MG63 (cell line): Measurements from ENCODE around the gene CACNG1. TPM values are rescaled to one million over a fixed set of nuclear protein-coding genes. Genes with fewer than 3 reads are reported as not detected.

ENCODE experiments used
- DNase-seq: peaks from one replicate; pipeline ENCODE4 v3.0.0-alpha.2; 2020
- H3K27me3 ChIP-seq: fragments of 250-450 bp; sonication (Bioruptor Pico); 2 replicates; pipeline ENCODE4 v1.5.1; 2020; ENCODE audit warnings: mild to moderate bottlenecking, moderate library complexity
- H3K36me3 ChIP-seq: fragments of 250-450 bp; sonication (Bioruptor Pico); 2 replicates; pipeline ENCODE4 v1.5.1; 2020; ENCODE audit warnings: mild to moderate bottlenecking, moderate library complexity
- H3K4me3 ChIP-seq: fragments of 250-450 bp; sonication (Bioruptor Pico); 2 replicates; pipeline ENCODE4 v1.5.1; 2020; ENCODE audit warnings: mild to moderate bottlenecking, moderate library complexity
- H3K9me3 ChIP-seq: fragments of 250-450 bp; sonication (Bioruptor Pico); 2 replicates; pipeline ENCODE4 v1.5.1; 2020; ENCODE audit warnings: mild to moderate bottlenecking, moderate library complexity
- total RNA-seq: library from RNA; depleted of rRNA; stranded (reverse); fragments of >200 nt; shearing (Covaris generic); gene quantifications from 2 replicates; pipeline ENCODE4 v1.2.3, GENCODE V29; 2014; ENCODE audit warnings: low replicate concordance; rRNA removed

CACNG1 gene, protein sequence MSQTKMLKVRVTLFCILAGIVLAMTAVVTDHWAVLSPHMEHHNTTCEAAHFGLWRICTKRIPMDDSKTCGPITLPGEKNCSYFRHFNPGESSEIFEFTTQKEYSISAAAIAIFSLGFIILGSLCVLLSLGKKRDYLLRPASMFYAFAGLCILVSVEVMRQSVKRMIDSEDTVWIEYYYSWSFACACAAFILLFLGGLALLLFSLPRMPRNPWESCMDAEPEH
- total RNA-seq, result not detected in 2 replicates

DNA sequence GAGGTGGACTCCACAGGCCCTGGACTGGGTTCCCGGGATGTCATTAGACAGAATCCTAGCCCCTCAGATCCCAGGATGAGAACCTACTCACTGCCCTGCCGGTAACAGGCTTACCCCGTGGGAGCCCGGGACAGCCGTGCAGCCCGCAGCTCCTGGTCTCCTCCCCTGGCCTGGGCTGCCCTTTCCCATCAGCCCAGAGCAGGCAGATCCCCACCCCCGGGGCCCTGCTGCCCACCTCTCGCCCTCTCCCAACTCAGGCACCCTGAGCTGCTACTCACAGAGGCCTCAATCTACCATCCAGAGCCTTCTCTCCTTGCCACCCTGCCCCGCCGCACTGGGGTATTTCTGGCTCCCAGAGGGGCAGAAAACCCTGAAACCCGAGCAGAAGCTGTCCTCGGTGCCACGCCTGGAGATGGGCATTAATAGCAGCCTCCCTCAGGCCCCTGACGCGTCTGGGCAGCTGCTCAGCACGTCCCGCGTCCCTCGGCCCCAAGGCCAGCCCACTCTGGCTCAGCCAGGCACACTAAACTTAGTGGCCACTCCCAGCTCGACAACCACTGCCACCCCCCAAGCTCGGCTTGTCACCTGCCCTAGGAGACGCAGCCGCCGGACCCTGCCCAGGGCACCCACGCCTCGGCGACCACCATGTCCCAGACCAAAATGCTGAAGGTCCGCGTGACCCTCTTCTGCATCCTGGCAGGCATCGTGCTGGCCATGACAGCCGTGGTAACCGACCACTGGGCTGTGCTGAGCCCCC, at the start of gene CACNG1:
Gene CACNG1 (plus strand): TSS at position 539 of the 757 bp plus-strand sequence. CDS start 107 bp downstream, at position 646.
- Histone ChIP-seq H3K4me3 (no peak within 1 kb of the TSS), H3K36me3 (no peaks in the 10 kb centered on the region), H3K27me3 (no peaks in the 10 kb centered on the region; the same call in 1 of the 2 replicates), H3K9me3 (peaks cover 13% of the 10 kb centered on the region)
- no peak for DNase-seq

DNA sequence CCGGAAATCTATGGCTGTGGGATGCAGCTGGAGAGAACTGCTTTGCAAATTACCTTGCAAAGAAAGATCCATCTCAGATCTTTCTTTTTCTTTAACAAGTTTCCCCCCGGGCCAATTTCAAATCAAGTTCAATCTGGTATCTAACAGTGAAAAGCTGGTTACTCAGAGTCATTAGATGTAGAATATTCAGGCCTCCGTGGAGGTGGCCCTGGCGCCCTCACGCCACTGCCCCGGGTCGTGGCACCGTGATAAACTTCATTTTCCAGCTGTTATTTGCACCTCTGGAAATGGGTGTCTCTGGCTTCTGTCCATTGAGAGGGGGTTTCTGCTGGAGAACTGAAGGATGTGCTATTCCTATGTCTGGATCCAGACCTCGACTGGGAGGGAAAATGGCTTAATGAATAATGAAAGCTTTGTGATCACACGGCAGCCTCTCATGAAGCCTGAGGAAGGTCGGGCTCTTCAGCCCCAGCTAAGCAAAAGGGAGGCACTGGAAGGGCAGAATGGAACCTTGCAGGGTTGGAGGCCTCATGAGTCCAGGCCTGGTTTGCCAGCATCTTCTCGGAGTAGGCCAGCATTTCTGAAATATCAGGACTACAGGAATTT, 49.3 kb upstream of the CACNG1 start:
- no peak overlapping the region for H3K4me3 ChIP-seq
- no peaks in the 10 kb centered on the region for H3K27me3 ChIP-seq
- no peak for DNase-seq
- no peaks in the 10 kb centered on the region for H3K36me3 ChIP-seq
- no peaks in the 10 kb centered on the region for H3K9me3 ChIP-seq

DNA sequence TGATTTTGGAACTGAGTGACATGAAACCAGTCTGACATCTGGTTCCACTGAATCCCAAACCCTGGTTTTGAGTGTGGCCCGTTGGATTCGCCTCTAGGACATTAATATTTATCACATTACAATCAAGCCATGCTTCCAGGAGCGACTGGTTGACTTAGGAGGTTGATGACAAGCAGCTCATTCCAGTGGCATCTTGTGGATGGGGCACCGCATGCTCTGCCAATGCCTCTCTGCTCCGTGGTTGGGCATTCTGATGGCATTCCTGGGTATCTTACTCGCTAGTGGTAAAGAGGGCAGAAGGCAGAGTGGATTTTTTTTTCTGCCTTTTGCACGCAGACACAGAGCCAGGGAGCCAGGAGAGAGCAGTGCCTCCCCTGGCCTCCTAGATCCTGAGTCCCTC, 48.4 kb upstream of the CACNG1 start:
- Histone ChIP-seq H3K36me3 (no peaks in the 10 kb centered on the region), H3K9me3 (no peaks in the 10 kb centered on the region), H3K4me3 (no peak overlapping the region), H3K27me3 (no peaks in the 10 kb centered on the region; the same call in 1 of the 2 replicates)
- DNase-seq, result peak; percentile 51

DNA sequence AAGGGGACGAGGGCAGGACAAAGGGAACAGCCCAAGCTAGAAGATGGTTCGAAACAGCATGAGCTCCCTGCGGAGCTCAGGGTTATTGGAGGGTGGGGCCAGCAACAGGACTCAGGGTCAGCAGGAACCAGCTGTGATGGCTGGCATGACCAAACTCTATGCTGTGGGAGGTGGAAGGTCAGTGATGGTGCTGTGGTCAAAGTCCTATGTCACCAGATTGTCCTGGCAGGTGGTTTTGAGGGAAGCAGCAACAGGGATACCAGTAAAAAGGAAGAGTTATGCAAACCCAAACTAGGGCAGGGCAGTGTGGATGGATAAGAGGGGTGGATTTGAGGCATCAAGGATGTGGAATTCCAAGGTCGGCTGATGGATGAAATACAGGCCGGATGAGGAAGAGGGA, 47.4 kb upstream of the CACNG1 start:
- no peaks in the 10 kb centered on the region; the same call in 1 of the 2 replicates for H3K27me3 ChIP-seq
- no peaks in the 10 kb centered on the region for H3K9me3 ChIP-seq
- no peak for DNase-seq
- H3K4me3 ChIP-seq, result no peak overlapping the region
- no peaks in the 10 kb centered on the region for H3K36me3 ChIP-seq

DNA sequence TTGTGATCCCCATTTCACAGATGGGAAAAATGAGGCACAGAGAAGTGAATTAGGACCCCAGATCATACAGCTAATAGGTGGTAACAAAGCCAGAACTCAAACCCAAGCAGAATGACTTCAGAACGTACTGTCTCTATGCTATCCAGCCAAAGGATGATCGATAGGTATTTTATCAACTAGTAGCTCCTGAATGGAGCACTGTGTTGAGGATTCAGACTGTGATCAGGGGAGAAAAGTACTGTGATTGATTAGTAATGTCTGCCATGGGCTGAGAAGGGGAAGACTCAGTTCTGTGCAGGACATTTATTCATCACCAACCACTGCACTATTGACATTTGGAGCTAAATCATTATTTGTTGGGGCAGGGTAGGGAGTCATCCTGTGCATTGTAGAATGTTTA, 41.1 kb upstream of the CACNG1 start:
- H3K36me3 ChIP-seq, result no peaks in the 10 kb centered on the region
- no peaks in the 10 kb centered on the region for H3K9me3 ChIP-seq
- H3K27me3 ChIP-seq, result peaks cover 8% of the 10 kb centered on the region
- DNase-seq, result no peak
- no peak overlapping the region for H3K4me3 ChIP-seq

DNA sequence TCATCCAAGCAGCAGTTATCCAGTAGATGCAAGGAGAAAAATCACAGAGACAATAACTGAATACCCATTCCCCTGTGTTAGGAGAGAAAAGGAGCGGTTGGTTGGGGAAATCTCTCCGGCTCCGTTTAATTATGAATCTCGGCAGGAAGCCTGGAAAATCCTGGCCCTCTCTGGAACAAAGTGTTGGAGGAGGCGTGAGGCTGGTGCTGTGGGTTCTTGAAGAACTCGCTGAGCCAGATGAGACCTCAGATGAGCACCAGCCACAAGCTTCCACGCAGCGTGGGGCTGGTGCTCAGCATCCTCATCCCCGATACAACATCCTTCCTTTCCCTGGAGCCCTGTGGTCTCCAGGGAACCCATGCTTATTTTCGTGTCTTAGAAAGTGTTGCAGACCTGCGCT, 40.2 kb upstream of the CACNG1 start:
- no peak for DNase-seq
- Histone ChIP-seq H3K27me3 (peaks cover 8% of the 10 kb centered on the region), H3K9me3 (no peaks in the 10 kb centered on the region)

DNA sequence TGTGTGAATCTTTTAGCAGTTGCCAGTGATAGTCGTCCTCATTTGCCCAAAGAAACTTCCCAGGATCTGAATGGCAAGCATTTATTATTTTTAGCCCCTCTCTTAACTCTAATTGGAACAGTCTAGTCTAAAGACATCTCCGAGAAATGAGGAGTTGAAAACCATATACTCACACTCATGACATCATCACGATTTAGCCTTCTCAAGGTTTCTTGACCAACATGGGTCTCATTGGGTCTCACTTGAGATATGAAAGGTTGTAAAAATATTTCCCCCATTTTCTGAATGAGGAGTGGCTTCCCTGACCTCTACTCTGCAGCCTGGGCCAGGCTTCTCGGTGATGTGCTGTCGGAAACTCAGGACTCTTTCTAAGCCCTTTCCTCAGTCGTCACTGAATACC, 37.1 kb upstream of the CACNG1 start:
- no peak for DNase-seq
- Histone ChIP-seq H3K4me3 (no peak overlapping the region), H3K27me3 (peaks cover 10% of the 10 kb centered on the region; the same call in 1 of the 2 replicates), H3K36me3 (no peaks in the 10 kb centered on the region), H3K9me3 (no peaks in the 10 kb centered on the region)

More for the DNA sequence above, 40.2 kb upstream of the CACNG1 start:
- Histone ChIP-seq H3K4me3 (no peak overlapping the region), H3K36me3 (no peaks in the 10 kb centered on the region)

DNA sequence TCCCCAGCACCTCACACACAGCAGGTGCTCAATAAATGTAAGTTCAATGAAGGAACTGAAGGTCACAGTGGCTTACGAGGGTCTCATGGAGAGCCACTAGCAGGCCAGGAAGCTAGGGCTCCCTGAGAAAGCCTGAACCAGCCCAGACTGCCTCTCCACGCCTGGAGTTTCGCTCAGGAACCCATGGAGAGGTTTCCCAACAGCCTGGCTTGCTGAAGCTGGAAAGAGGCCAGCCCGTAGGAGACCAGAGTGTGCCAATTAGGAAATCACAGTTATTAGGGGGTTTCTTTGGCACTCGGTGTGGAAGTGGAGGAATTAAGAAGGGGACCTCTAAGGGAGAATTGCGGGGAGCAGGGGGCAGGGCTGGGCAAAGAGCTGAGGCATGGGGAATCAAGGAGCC, 36.3 kb upstream of the CACNG1 start:
- Histone ChIP-seq H3K36me3 (no peaks in the 10 kb centered on the region), H3K9me3 (no peaks in the 10 kb centered on the region), H3K27me3 (peaks cover 10% of the 10 kb centered on the region; the same call in 1 of the 2 replicates), H3K4me3 (no peak overlapping the region)
- no peak for DNase-seq

DNA sequence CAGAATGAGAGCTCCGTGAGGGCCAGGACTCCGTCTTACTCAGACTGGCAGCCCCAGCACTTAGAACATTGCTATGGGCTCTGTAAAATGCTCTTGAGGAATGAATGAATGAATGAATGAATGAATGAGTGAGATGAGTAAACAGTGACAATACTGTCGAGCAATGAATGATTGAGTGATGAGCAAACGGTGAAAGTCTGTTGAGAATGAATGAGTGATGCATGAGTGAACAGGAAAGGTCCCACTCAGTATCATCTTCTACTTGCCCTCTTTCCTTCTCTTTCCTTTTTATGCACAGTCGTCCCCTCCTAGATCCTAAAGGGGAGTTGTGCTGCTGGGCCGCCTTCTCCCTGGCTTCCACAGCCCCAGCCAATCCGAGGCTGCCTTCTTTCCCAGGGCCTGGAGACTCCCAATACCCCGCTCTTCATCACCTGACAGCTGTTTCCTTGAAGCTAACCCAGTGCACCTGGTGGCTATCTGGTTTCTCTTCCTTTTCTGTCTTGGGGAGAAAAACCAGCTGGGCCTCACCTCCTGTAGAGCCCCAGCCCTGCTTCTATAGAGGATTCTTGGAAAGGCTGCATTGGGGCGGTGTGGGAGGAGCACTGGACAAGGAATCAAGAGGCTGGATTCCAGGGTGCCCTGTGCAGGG, 32.7 kb upstream of the CACNG1 start:
- H3K9me3 ChIP-seq, result no peaks in the 10 kb centered on the region
- H3K36me3 ChIP-seq, result no peaks in the 10 kb centered on the region
- no peak for DNase-seq
- peaks cover 2% of the 10 kb centered on the region; the same call in 1 of the 2 replicates for H3K27me3 ChIP-seq
- H3K4me3 ChIP-seq, result no peak overlapping the region

DNA sequence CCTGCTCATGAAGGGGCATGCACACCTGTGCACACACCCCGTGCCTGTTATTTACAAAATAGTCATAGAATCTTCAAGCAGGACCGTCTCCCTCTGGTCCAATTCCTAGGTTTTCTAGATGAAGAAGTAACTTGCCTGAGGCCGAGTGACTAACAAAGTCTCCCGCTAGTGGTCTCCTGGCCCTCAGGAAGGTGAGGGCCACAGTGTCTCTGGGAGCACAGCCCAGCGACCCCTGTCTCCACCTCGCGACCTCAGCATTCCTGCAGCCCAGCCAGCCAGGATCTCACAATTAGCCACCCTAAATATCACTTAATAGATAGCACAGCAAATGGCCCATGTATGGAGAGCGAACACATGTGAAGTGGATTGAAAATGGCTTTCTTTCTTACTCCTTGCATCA, 30.5 kb upstream of the CACNG1 start:
- no peak for DNase-seq
- Histone ChIP-seq H3K27me3 (peaks cover 2% of the 10 kb centered on the region; the same call in 1 of the 2 replicates), H3K9me3 (no peaks in the 10 kb centered on the region), H3K4me3 (no peak overlapping the region), H3K36me3 (no peaks in the 10 kb centered on the region)

DNA sequence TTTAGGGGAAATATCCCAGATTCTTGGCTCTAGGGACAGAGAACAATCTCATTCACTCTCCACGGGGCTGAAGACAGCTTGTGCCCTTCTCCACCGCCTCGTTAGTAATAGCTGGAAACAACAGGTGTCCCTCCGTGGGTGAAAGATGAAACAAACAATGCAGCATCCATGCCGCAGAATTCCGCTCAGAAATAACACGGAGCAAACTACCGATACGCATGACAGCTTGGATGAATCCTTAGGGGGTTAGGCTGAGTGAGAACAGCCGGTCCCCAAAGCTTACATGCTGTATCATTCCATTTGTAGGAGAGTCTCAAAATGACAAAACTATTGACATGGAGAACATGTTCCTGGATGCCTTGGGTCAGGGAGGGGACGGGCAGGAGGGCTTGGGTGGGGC, 29.4 kb upstream of the CACNG1 start:
- no peaks in the 10 kb centered on the region for H3K36me3 ChIP-seq

DNA sequence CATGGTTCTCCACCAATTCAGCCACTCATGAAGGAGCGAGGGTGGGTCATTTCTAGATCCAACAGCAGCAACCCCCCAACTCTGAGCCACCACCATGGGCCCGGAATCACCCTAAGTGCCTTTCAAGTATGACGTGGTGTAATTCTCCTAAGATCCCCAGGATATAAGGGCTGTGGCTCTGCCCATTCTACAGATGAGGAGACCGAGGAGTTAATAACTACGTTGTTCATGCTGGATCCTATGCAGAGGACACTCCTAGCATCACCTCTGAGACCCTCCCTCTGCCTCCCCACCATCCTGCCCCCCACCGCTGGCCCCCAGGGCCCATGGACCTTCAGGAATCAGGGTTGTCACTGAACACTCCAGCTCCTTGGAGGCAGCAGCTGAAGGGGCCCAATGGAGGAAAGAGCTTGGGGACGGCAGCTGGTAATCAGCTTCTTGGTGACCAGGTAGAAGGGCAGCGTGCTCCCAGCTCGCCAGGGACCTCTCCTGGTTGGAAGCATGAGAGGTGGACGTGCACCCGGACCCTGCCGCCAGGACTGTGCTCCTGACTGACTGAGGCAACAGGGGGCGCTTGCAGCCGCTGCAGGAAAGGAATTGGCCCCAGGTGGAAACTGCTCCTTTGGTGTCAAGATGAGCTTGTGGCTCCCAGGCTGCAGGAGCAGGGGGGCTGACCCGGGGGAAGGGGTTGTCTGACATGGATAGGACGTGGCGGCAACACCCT, 28.2 kb upstream of the CACNG1 start:
- Histone ChIP-seq H3K4me3 (no peak overlapping the region), H3K36me3 (no peaks in the 10 kb centered on the region), H3K27me3 (0 out of 2 replicates have a peak, but pooled peaks cover 2% of the 10 kb centered on the region), H3K9me3 (no peaks in the 10 kb centered on the region)
- DNase-seq, result no peak

More for the DNA sequence above, 29.4 kb upstream of the CACNG1 start:
- DNase-seq, result no peak
- Histone ChIP-seq H3K27me3 (0 out of 2 replicates have a peak, but pooled peaks cover 2% of the 10 kb centered on the region), H3K9me3 (no peaks in the 10 kb centered on the region), H3K4me3 (no peak overlapping the region)

DNA sequence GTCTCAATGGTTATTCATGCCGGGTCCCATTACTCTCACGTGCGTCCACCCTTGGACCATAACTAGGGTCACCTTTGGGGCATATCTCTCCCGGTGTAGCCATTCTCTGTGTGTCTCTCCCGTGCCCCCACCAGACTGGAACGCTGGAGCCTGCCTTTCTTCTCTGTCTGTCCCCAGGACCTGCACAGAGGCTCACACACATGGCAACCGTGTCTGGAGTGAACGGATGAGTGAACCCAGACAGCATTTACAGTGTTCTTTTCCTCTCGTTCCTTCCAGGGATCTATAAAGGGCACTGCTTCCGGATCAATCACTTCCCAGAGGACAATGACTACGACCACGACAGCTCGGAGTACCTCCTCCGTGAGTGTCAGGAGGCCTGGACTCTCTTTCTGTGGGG, 26.4 kb upstream of the CACNG1 start:
- no peak overlapping the region for H3K4me3 ChIP-seq
- H3K36me3 ChIP-seq, result no peaks in the 10 kb centered on the region
- H3K9me3 ChIP-seq, result no peaks in the 10 kb centered on the region
- no peaks in the 10 kb centered on the region for H3K27me3 ChIP-seq
- DNase-seq, result no peak

DNA sequence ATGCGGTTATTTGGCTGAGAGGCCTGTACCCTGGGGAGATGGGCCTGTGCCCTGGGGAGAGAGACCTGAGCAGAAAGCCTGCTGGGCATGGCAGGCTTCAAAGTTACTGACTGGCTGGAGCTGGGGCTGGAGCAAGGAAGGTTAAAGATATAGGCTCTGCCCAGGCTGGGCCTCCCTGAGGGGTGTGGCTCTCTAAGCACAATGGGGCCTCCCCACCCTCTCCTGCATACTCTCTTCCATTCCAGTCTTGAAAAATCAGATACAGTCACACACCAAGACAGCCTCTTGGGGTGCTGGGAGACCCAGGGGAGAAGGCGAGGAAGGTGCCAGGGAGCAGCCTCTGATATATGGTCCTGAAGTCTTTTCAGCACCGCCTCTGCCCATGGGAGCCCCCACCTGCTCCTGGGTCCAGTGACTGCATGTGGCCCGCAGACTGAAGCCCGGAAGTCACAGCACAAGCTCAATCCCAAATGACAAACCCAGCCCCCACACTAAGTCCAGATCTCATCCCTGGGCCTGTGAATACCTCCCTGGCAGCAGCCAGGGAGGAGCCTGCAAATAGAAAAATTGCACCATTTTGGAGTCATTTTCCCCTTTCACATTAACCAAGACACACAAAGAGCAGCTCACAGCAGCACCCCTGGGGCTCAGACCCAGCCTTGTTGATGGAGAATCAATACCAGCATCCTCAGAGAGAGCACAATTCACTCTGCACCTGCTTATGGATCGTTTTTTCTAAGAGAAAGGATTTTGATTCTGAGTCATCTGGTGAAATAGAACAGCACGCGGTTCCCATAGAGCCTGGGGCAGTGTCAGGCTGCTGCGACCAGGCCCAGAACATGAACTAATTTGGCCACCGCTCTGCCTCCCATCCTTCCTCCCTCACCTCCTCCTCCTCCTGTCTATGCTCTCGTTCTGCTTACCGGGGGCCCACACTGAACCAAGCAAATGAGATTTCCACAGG, 25.6 kb upstream of the CACNG1 start:
- Histone ChIP-seq H3K27me3 (no peaks in the 10 kb centered on the region), H3K4me3 (no peak overlapping the region), H3K9me3 (no peaks in the 10 kb centered on the region), H3K36me3 (no peaks in the 10 kb centered on the region)
- DNase-seq, result no peak

DNA sequence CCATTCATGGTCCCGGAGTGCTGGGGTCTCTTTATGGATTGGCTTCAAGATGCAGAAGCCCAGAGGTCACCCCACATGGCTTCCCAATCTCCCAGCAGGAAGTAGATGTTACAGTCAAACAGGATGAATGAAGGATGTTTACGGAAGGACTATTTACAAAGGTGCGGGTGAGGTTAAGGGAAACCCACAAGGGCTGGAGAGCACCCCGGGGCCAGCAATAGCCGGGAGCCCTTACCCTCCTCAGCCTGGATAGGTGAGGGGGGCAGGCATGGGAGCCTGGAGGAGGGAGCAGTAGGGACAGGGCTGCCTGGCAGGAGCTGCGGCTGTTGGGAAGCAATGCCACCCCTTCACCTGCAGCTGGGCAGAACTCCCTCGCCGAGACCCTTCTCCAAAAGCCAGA, 24.5 kb upstream of the CACNG1 start:
- H3K36me3 ChIP-seq, result no peaks in the 10 kb centered on the region
- H3K9me3 ChIP-seq, result no peaks in the 10 kb centered on the region
- no peak overlapping the region for H3K4me3 ChIP-seq
- DNase-seq, result no peak
- H3K27me3 ChIP-seq, result no peaks in the 10 kb centered on the region
